ENCODE data around the gene NCF2.

DNA sequence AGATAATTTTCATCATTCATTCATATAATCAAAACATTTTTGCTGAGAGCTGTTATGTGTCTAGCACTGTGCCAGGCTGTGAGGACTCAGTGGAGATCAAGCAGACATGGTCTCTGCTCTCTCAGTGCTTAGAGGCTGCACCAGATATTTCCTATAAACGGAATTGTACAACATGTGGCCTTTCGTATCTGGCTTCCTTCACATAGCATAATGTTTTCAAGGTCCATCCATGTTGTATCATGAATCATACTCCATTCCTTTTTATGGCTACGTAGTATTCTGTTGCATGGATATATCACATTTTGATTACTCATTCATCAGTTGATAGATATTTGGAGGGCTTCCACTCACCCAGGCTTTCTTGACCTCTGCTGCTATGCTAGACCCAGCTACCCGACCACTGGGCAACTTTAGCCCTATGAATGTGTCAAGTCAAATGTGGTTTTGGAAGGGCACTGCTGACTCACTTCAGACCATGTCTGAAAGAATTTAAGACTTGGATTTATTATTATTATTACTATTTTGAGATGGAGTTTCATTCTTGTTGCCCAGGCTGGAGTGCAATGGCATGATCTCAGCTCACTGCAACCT is 18.5 kb downstream of the NCF2 start:
- no peak for TF ChIP-seq POLR2A (IDR thresholded peaks at IDR 0.05; ENCODE audit: low read length)
- TF ChIP-seq GATA1 (IDR thresholded peaks at IDR 0.05; ENCODE audit: low read depth, low read length) = no peak
